GM12873 (cell line): ENCODE measurements around the gene FAM72C.
"Not testable (repeated sequence)": the region's sequence is repeated elsewhere in the genome, so short reads cannot be mapped to it uniquely, and the experiment has no call there.

Experiments used
- CTCF ChIP-seq: IDR thresholded peaks from 2 replicates; pipeline ENCODE4 v1.5.1; 2012; ENCODE audit warnings: low read depth, mild to moderate bottlenecking, moderate library complexity, low read length, control low read depth; ENCODE audit not compliant: insufficient read depth; ENCODE audit errors: missing control alignments

The FAM72C gene

GRCh38 chr1:143971924-143972700, at the start of gene FAM72C:
FAM72C (minus strand) TSS chr1:143971986; CDS start chr1:143971141, 845 bp downstream.
- TF ChIP-seq CTCF: not testable (repeated sequence)

GRCh38 chr1:144002141-144002881, 30.5 kb upstream of the FAM72C start:
- TF ChIP-seq CTCF: peak; percentile 25

GRCh38 chr1:143936457-143937115, 35.2 kb downstream of the FAM72C start:
- peak; percentile 30 for TF ChIP-seq CTCF
